HCT116 (cell line): ENCODE data around the gene TRERF1. TPM values are rescaled to one million over a fixed set of nuclear protein-coding genes. Genes with fewer than 3 reads are reported as not detected.

Source experiments
- ATAC-seq: fragments of 200-7000 bp; cut with Tn5 transposase; 2 replicates; pipeline ENCODE4 v1.9.1; 2020; ENCODE audit warnings: mild to moderate bottlenecking, moderate library complexity
- BruUV-seq: library from RNA; stranded (reverse); fragments of 400-500 nt; replicated peaks from 2 replicates; lab custom pipeline; 2021; lab: Mats Ljungman, UMichigan
- CTCF ChIA-PET: fragments of 300-600 bp; sonication (Branson Sonifier 250); formaldehyde crosslinking; loops from one replicate; lab custom pipeline; 2021; ENCODE audit warnings: antibody characterized with exemption; lab: Charles Lee
- POLR2A ChIA-PET: fragments of 300-600, 350-600 bp; sonication (Branson Sonifier 250); formaldehyde crosslinking; loops from one replicate; lab custom pipeline; 2021; ENCODE audit warnings: antibody characterized with exemption; lab: Charles Lee
- RAD21 ChIA-PET, 2 experiments: fragments of 300-600 bp; sonication (Branson Sonifier 250); formaldehyde crosslinking; loops; one replicate each; lab custom pipeline; 2023; ENCODE audit warnings: low total read pairs in 2 of 2; ENCODE audit not compliant: uncharacterized antibody in 2 of 2, unreplicated experiment in 2 of 2, low non-redundant PET in 1 of 2; lab: Charles Lee
- DNase-seq: peaks from one replicate; pipeline ENCODE4 v3.0.0-alpha.2; 2010; ENCODE audit warnings: low read depth, low spot score
- H2AFZ ChIP-seq: fragments of 200-600 bp; shearing (Covaris generic), sonication (generic); 2 replicates; pipeline ENCODE4 v1.6.1; 2017; ENCODE audit warnings: low read depth, mixed run types, mixed read lengths, antibody characterized with exemption, low read length; ENCODE audit not compliant: poor library complexity, severe bottlenecking
- H3K27ac ChIP-seq: 2 replicates; pipeline ENCODE4 v1.5.1; 2012; ENCODE audit warnings: low read depth, low read length
- H3K27me3 ChIP-seq: fragments of 200-600 bp; sonication (generic); 2 replicates; pipeline ENCODE4 v1.6.1; 2016; ENCODE audit warnings: mixed run types, low read length, mixed read lengths; ENCODE audit not compliant: insufficient read depth
- H3K36me3 ChIP-seq, 2 experiments: fragments of 200-500 bp in 1 of 2; fragments of 200-600 bp in 1 of 2; sonication (Bioruptor generic) in 1 of 2; sonication (generic) in 1 of 2; 2 replicates each; pipeline versions ENCODE4 v1.5.1 to v1.6.1; 2014 to 2016; ENCODE audit warnings: low read length in 2 of 2, inconsistent platforms in 1 of 2, mixed read lengths in 1 of 2, mixed run types in 1 of 2; ENCODE audit not compliant: insufficient read depth in 2 of 2, control insufficient read depth in 1 of 2
- H3K4me1 ChIP-seq, 2 experiments: fragments of 200-600 bp in 1 of 2; sonication (generic) in 1 of 2; 2 replicates each; pipeline versions ENCODE4 v1.5.1 to v1.6.1; 2012 to 2017; ENCODE audit warnings: low read length in 2 of 2, inconsistent platforms in 1 of 2, mild to moderate bottlenecking in 1 of 2, mixed read lengths in 1 of 2, mixed run types in 1 of 2, moderate library complexity in 1 of 2; ENCODE audit not compliant: insufficient read depth in 2 of 2, control insufficient read depth in 1 of 2
- H3K4me2 ChIP-seq: fragments of 200-600 bp; sonication (generic); 2 replicates; pipeline ENCODE4 v1.6.1; 2017; ENCODE audit warnings: mixed run types, low read length, mixed read lengths
- H3K4me3 ChIP-seq, 2 experiments: fragments of 200-600 bp in 1 of 2; sonication (generic) in 1 of 2; replicated peaks in 1 of 2; 2 replicates each; pipeline ENCODE4 v1.5.1; 2011 to 2016; ENCODE audit warnings: low read length in 2 of 2, control low read depth in 1 of 2, low read depth in 1 of 2, mild to moderate bottlenecking in 1 of 2, mixed read lengths in 1 of 2, mixed run types in 1 of 2
- H3K79me2 ChIP-seq: fragments of 200-600 bp; sonication (generic); 2 replicates; pipeline ENCODE4 v1.6.1; 2017; ENCODE audit warnings: mild to moderate bottlenecking, mixed run types, low read length, moderate library complexity, mixed read lengths; ENCODE audit not compliant: insufficient read depth
- H3K9ac ChIP-seq: fragments of 200-600 bp; sonication (generic); 2 replicates; pipeline ENCODE4 v1.6.1; 2016; ENCODE audit warnings: low read length, mixed read lengths
- H3K9me2 ChIP-seq: fragments of 200-600 bp; sonication (generic), shearing (Covaris generic); 2 replicates; pipeline ENCODE4 v1.6.1; 2017; ENCODE audit warnings: mixed run types, mild to moderate bottlenecking, moderate library complexity; ENCODE audit not compliant: insufficient read depth
- H3K9me3 ChIP-seq, 2 experiments: fragments of 200-500 bp in 1 of 2; fragments of 200-600 bp in 1 of 2; sonication (Bioruptor generic) in 1 of 2; sonication (generic) in 1 of 2; 2 replicates each; pipeline ENCODE4 v1.6.1; 2014 to 2017; ENCODE audit warnings: low read length in 2 of 2, mixed read lengths in 2 of 2, inconsistent platforms in 1 of 2, low read depth in 1 of 2, mild to moderate bottlenecking in 1 of 2, mixed run types in 1 of 2, moderate library complexity in 1 of 2; ENCODE audit not compliant: control insufficient read depth in 1 of 2, insufficient read depth in 1 of 2
- H4K20me1 ChIP-seq: fragments of 200-600 bp; sonication (generic), shearing (Covaris generic); 2 replicates; pipeline ENCODE4 v1.6.1; 2017; ENCODE audit warnings: mixed run types, mild to moderate bottlenecking, moderate library complexity; ENCODE audit not compliant: insufficient read depth
- CTCF ChIP-seq, 3 experiments: fragments of 200-600 bp in 1 of 3; sonication (generic) in 1 of 3; IDR thresholded peaks in 2 of 3; conservative IDR thresholded peaks in 1 of 3; 2 replicates each; pipeline ENCODE4 v1.5.1; 2012 to 2017; ENCODE audit warnings: low read depth in 2 of 3, low read length in 2 of 3, antibody characterized with exemption in 1 of 3, borderline replicate concordance in 1 of 3, control low read depth in 1 of 3, mild to moderate bottlenecking in 1 of 3, mixed read lengths in 1 of 3, mixed run types in 1 of 3, moderate library complexity in 1 of 3; ENCODE audit not compliant: insufficient read depth in 1 of 3
- REST ChIP-seq: IDR thresholded peaks from 2 replicates; pipeline ENCODE4 v1.6.1; 2012; ENCODE audit warnings: low read depth
- intact Hi-C: fragments of 100-400 bp; cut with micrococcal nuclease; formaldehyde crosslinking; loops from 2 replicates; pipeline ENCODE4 v1.10.0; 2022
- total RNA-seq: library from RNA; stranded (reverse); gene quantifications from one replicate; pipeline ENCODE4 v1.2.1, GENCODE V29; 2021; ENCODE audit not compliant: unreplicated experiment

Gene TRERF1
- total RNA-seq, 1 experiment from 2014 or later = 12.4 TPM

- ATAC-seq (no peak), DNase-seq (no peak)
- Histone ChIP-seq H3K4me3 (no peak overlapping the region), H3K9me2 (no peaks in the 10 kb centered on the region), H3K9me3 (no peaks in the 10 kb centered on the region), H3K27me3 (no peaks in the 10 kb centered on the region), H3K4me2 (no peak overlapping the region), H4K20me1 (no peaks in the 10 kb centered on the region), H3K36me3 (peaks cover 0 to 2% of the 10 kb centered on the region in 2 experiments; a peak in 1 of 4 replicates), H3K27ac (no peak overlapping the region), H2AFZ (no peak overlapping the region), H3K4me1 (peaks cover 7 to 8% of the 10 kb centered on the region in 2 experiments; a peak in 3 of 4 replicates), H3K9ac (no peak overlapping the region), H3K79me2 (no peaks in the 10 kb centered on the region)
- POLR2A ChIA-PET = no interaction called here
- no peak for TF ChIP-seq CTCF (IDR thresholded peaks at IDR 0.05 in 2 of 3, conservative IDR thresholded peaks at IDR 0.05 in 1 of 3; ENCODE audit: borderline replicate concordance in 1 of 3, insufficient read depth in 1 of 3, low read depth in 2 of 3, low read length in 2 of 3)
- TF ChIP-seq REST = no peak
- CTCF ChIA-PET = no interaction called here
- RAD21 ChIA-PET = no interaction called here
- intact Hi-C loops = no loop called here
- no TSS peak for BruUV-seq
These were observed 202.4 kb downstream of the TRERF1 start for GRCh38 chr6:42249279-42249678.
